Panc1 (cell line): ENCODE data around the gene ZFP3. TPM values are rescaled to one million over a fixed set of nuclear protein-coding genes. Genes with fewer than 3 reads are reported as not detected.

ENCODE experiments used
- ATAC-seq: fragments of 200-7000 bp; cut with Tn5 transposase; 2 replicates; pipeline ENCODE4 v1.9.1; 2020; ENCODE audit warnings: mild to moderate bottlenecking, moderate library complexity
- BruUV-seq: library from RNA; stranded (reverse); fragments of 400-500 nt; replicated peaks from 2 replicates; lab custom pipeline; 2021; lab: Mats Ljungman, UMichigan
- CTCF ChIA-PET: fragments of 300-600 bp; sonication (Branson Sonifier 250); formaldehyde crosslinking; loops from one replicate; lab custom pipeline; 2022; ENCODE audit warnings: antibody characterized with exemption; lab: Charles Lee
- POLR2A ChIA-PET: fragments of 300-600 bp; sonication (Branson Sonifier 250); formaldehyde crosslinking; loops from one replicate; lab custom pipeline; 2022; ENCODE audit warnings: antibody characterized with exemption; lab: Charles Lee
- DNase-seq: peaks from one replicate; pipeline ENCODE4 v3.0.0-alpha.2; 2010; ENCODE audit warnings: low read depth, low spot score
- H3K27ac ChIP-seq: 2 replicates; pipeline ENCODE4 v1.5.1; 2011; ENCODE audit warnings: mild to moderate bottlenecking, low read length, inconsistent platforms
- H3K27me3 ChIP-seq: fragments of 200-500 bp; sonication (Bioruptor generic); 2 replicates; pipeline ENCODE4 v1.6.0; 2014; ENCODE audit warnings: low read length, inconsistent platforms; ENCODE audit not compliant: control insufficient read depth, insufficient read depth
- H3K36me3 ChIP-seq: fragments of 200-500 bp; sonication (Bioruptor generic); 2 replicates; pipeline ENCODE4 v1.5.1; 2014; ENCODE audit warnings: inconsistent platforms, mild to moderate bottlenecking, low read length, moderate library complexity; ENCODE audit not compliant: control insufficient read depth, insufficient read depth
- H3K4me1 ChIP-seq: 2 replicates; pipeline ENCODE4 v1.5.1; 2011; ENCODE audit warnings: inconsistent platforms, mild to moderate bottlenecking, low read length, moderate library complexity; ENCODE audit not compliant: control insufficient read depth, insufficient read depth
- H3K4me3 ChIP-seq, 2 experiments: 2 replicates each; pipeline ENCODE4 v1.5.1; 2011 to 2012; ENCODE audit warnings: low read depth in 2 of 2, low read length in 2 of 2, mild to moderate bottlenecking in 2 of 2, inconsistent platforms in 1 of 2, moderate library complexity in 1 of 2
- H3K9me3 ChIP-seq: fragments of 200-500 bp; sonication (Bioruptor generic); 2 replicates; pipeline ENCODE4 v1.5.1; 2014; ENCODE audit warnings: low read depth, mild to moderate bottlenecking, inconsistent platforms, low read length, moderate library complexity; ENCODE audit not compliant: control insufficient read depth, insufficient read depth
- CTCF ChIP-seq: fragments of 450-650 bp; IDR thresholded peaks from 2 replicates; pipeline ENCODE4 v1.5.1; 2017; ENCODE audit warnings: mild to moderate bottlenecking
- POLR2AphosphoS5 ChIP-seq: IDR thresholded peaks from 2 replicates; pipeline ENCODE4 v1.6.1; 2012; ENCODE audit warnings: mild to moderate bottlenecking, low read depth, low read length, moderate library complexity
- SIN3A ChIP-seq: IDR thresholded peaks from 2 replicates; pipeline ENCODE4 v1.6.1; 2012; ENCODE audit warnings: low read depth, mild to moderate bottlenecking, low read length, moderate library complexity, borderline replicate concordance; ENCODE audit not compliant: insufficient read depth
- TCF7L2 ChIP-seq: IDR thresholded peaks from 2 replicates; pipeline ENCODE4 v1.6.1; 2011; ENCODE audit warnings: mild to moderate bottlenecking, low read depth, low read length, inconsistent platforms
- in situ Hi-C: cut with HindIII; loops from 2 replicates; pipeline ENCODE4 v1.10.0; 2016; ENCODE audit warnings: low sequenced_read_pairs, low pct_unique_long_range_greater_than_20kb
- intact Hi-C: fragments of 100-400 bp; cut with micrococcal nuclease; formaldehyde crosslinking; loops from one replicate; pipeline ENCODE4 v1.10.0; 2022; ENCODE audit not compliant: unreplicated experiment
- total RNA-seq: library from RNA; stranded (reverse); gene quantifications from one replicate; pipeline ENCODE4 v1.2.1, GENCODE V29; 2021; ENCODE audit not compliant: unreplicated experiment
- TF ChIP-seq, protein P1 (sequence below), 2 experiments: IDR thresholded peaks; 2 replicates each; pipeline ENCODE4 v1.6.1; 2011 to 2012; ENCODE audit warnings: low read depth in 2 of 2, control low read depth in 1 of 2, low read length in 1 of 2, mild to moderate bottlenecking in 1 of 2, moderate library complexity in 1 of 2; ENCODE audit not compliant: insufficient read depth in 1 of 2

ZFP3 gene
- total RNA-seq, 1 experiment from 2014 or later = not detected

DNA sequence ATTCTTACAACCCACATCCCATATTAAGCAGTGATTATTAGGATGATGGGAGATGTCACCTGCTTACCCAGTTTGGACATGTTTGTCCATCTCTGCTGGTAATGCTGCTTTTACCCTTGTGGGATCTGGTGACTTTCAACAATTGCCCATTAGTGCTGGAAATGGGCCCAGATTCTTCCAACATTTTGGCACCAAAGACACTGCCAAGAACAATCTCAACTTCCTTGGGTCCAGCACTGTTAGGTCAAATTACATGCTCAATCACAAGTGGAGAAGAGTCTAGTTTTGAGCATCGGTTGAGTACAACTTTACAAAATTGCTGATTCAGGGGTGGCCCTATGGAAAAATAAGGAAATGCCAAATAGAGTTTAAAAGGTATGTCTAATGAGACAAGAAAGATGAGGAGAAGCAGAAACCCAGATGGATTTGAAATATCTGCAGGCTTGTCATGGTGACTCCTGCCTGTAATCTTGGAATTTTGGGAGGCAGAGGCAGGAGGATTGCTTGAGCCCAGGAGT lies 13.0 kb upstream of the ZFP3 start:
- H3K27me3 ChIP-seq = no peaks in the 10 kb centered on the region
- no peaks in the 10 kb centered on the region for H3K9me3 ChIP-seq
- in situ Hi-C loops = no loop called here
- no peaks in the 10 kb centered on the region for H3K4me1 ChIP-seq
- ATAC-seq (no peak), DNase-seq (no peak)
- POLR2A ChIA-PET = no interaction called here
- no peak for TF ChIP-seq CTCF
- no peak for TF ChIP-seq TCF7L2
- no peak for TF ChIP-seq POLR2AphosphoS5
- TF ChIP-seq, protein P1, sequence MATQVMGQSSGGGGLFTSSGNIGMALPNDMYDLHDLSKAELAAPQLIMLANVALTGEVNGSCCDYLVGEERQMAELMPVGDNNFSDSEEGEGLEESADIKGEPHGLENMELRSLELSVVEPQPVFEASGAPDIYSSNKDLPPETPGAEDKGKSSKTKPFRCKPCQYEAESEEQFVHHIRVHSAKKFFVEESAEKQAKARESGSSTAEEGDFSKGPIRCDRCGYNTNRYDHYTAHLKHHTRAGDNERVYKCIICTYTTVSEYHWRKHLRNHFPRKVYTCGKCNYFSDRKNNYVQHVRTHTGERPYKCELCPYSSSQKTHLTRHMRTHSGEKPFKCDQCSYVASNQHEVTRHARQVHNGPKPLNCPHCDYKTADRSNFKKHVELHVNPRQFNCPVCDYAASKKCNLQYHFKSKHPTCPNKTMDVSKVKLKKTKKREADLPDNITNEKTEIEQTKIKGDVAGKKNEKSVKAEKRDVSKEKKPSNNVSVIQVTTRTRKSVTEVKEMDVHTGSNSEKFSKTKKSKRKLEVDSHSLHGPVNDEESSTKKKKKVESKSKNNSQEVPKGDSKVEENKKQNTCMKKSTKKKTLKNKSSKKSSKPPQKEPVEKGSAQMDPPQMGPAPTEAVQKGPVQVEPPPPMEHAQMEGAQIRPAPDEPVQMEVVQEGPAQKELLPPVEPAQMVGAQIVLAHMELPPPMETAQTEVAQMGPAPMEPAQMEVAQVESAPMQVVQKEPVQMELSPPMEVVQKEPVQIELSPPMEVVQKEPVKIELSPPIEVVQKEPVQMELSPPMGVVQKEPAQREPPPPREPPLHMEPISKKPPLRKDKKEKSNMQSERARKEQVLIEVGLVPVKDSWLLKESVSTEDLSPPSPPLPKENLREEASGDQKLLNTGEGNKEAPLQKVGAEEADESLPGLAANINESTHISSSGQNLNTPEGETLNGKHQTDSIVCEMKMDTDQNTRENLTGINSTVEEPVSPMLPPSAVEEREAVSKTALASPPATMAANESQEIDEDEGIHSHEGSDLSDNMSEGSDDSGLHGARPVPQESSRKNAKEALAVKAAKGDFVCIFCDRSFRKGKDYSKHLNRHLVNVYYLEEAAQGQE (IDR thresholded peaks at IDR 0.05; ENCODE audit: insufficient read depth in 1 of 2, low read depth in 2 of 2, low read length in 1 of 2) = no peak
- TF ChIP-seq SIN3A = no peak
- no peaks in the 10 kb centered on the region for H3K36me3 ChIP-seq
- no peak overlapping the region for H3K4me3 ChIP-seq
- BruUV-seq = no TSS peak
- H3K27ac ChIP-seq = no peak overlapping the region
- CTCF ChIA-PET = interaction anchor here (0.7 kb wide), 1 partner anchor 85 kb away, joined by 3 read pairs; no protein-coding TSS in a partner anchor
- intact Hi-C loops = no loop called here

DNA sequence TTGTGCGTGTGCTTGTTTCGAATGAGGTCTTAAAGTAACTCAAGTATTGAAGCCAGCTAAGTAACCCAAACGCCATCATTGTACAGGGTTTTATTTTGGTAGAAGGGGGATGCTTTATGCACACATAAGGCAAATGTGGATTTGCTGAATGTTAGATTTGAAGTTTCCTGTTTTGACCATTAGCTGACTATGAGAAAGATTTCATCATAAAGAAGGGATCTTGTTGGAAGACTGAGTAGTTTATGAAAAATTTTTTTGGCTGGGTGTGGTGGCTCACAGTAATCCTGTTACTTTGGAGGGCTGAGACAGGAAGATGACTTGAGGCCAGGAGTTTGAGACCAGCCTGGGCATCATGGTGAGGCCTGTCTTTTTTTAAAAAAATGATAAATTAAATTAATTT lies 10.0 kb upstream of the ZFP3 start:
- Histone ChIP-seq H3K4me1 (no peaks in the 10 kb centered on the region), H3K27ac (no peak overlapping the region), H3K4me3 (no peak overlapping the region), H3K9me3 (no peaks in the 10 kb centered on the region), H3K27me3 (no peaks in the 10 kb centered on the region), H3K36me3 (no peaks in the 10 kb centered on the region)
- in situ Hi-C loops (no loop called here), intact Hi-C loops (no loop called here)
- CTCF ChIA-PET = no interaction called here
- TF ChIP-seq, protein P1 (IDR thresholded peaks at IDR 0.05; ENCODE audit: insufficient read depth in 1 of 2, low read depth in 2 of 2, low read length in 1 of 2) = no peak
- TF ChIP-seq POLR2AphosphoS5 (no peak), TCF7L2 (no peak), SIN3A (no peak), CTCF (no peak)
- no peak for ATAC-seq
- no peak for DNase-seq
- POLR2A ChIA-PET = no interaction called here
- BruUV-seq = no TSS peak
